HepG2 (cell line): Measurements from ENCODE around the gene RALY. TPM values are rescaled to one million over a fixed set of nuclear protein-coding genes. Genes with fewer than 3 reads are reported as not detected.

ENCODE experiments used
- HOXD1 ChIP-seq: sonication (generic); formaldehyde crosslinking; IDR thresholded peaks from 2 replicates; pipeline ENCODE4 v1.5.0; 2020; ENCODE audit warnings: missing genetic modification reagents
- ONECUT2 ChIP-seq: sonication (generic); formaldehyde crosslinking; IDR thresholded peaks from 2 replicates; pipeline ENCODE4 v1.4.0; 2020; ENCODE audit warnings: missing genetic modification reagents
- TAF15 ChIP-seq: fragments of 200-400 bp; formaldehyde crosslinking; IDR thresholded peaks from one replicate; pipeline ENCODE4 v1.6.1; 2018; ENCODE audit warnings: mild to moderate bottlenecking, low read depth, low read length; ENCODE audit not compliant: poor library complexity, severe bottlenecking
- ZFX ChIP-seq: sonication (generic); formaldehyde crosslinking; IDR thresholded peaks from 2 replicates; pipeline ENCODE4 v1.4.0; 2020; ENCODE audit warnings: mild to moderate bottlenecking, low read depth, missing genetic modification reagents, moderate library complexity
- ZNF431 ChIP-seq: sonication (generic); formaldehyde crosslinking; IDR thresholded peaks from 2 replicates; pipeline ENCODE4 v1.9.0; 2022; ENCODE audit warnings: missing genetic modification reagents, low read depth, mild to moderate bottlenecking, borderline replicate concordance
- ZNF446 ChIP-seq: sonication (generic); formaldehyde crosslinking; IDR thresholded peaks from 2 replicates; pipeline ENCODE4 v1.5.0; 2020; ENCODE audit warnings: mild to moderate bottlenecking, missing genetic modification reagents
- polyA plus RNA-seq, 8 experiments: library from polyadenylated mRNA; depleted of rRNA in 3 of 8; stranded (reverse) in 7 of 8; unstranded in 1 of 8; fragments of >200 nt; fragmentation: Illumina TruSeq in 4 of 8; extraction: Trizol in 4 of 8; gene quantifications; 2 replicates each; pipeline versions ENCODE4 v1.2.1 to v1.2.3, GENCODE V29; 2011 to 2016; ENCODE audit warnings: low read depth in 4 of 8, missing spikeins in 1 of 8, mixed read lengths in 1 of 8; ENCODE audit not compliant: insufficient read depth in 1 of 8
- total RNA-seq, 5 experiments: library from RNA; depleted of rRNA; stranded (reverse); fragments of >200 nt; fragmentation: Illumina TruSeq; extraction: Trizol; gene quantifications; 2 replicates each; pipeline ENCODE4 v1.2.3, GENCODE V29; 2016; ENCODE audit warnings: low read depth in 1 of 5
- TF ChIP-seq, protein P1 (sequence below): sonication (generic); formaldehyde crosslinking; IDR thresholded peaks from 2 replicates; pipeline ENCODE4 v1.4.0; 2020; ENCODE audit warnings: mild to moderate bottlenecking, missing genetic modification reagents, borderline replicate concordance
- TF ChIP-seq, protein P2 (sequence below): sonication (generic); formaldehyde crosslinking; IDR thresholded peaks from 2 replicates; pipeline ENCODE4 v1.4.0; 2020; ENCODE audit warnings: low read depth, mild to moderate bottlenecking, missing genetic modification reagents
- TF ChIP-seq, protein P3 (sequence below): sonication (generic); formaldehyde crosslinking; IDR thresholded peaks from 2 replicates; pipeline ENCODE4 v1.9.0; 2021; ENCODE audit warnings: missing genetic modification reagents, borderline replicate concordance
- TF ChIP-seq, protein P4 (sequence below): fragments of 450-650 bp; IDR thresholded peaks from 2 replicates; pipeline ENCODE4 v1.6.1; 2016
- TF ChIP-seq, protein P5 (sequence below): IDR thresholded peaks from 2 replicates; pipeline ENCODE4 v1.4.0; 2020; ENCODE audit warnings: mild to moderate bottlenecking, missing genetic modification reagents
- TF ChIP-seq, protein P6 (sequence below): sonication (generic); formaldehyde crosslinking; IDR thresholded peaks from 2 replicates; pipeline ENCODE4 v1.5.0; 2020; ENCODE audit warnings: mild to moderate bottlenecking, missing genetic modification reagents
- TF ChIP-seq, protein P7 (sequence below): sonication (generic); formaldehyde crosslinking; IDR thresholded peaks from 2 replicates; pipeline ENCODE4 v1.4.0; 2020; ENCODE audit warnings: missing genetic modification reagents

Gene RALY
- total and polyA plus RNA-seq, 2 of the 13 experiments (the other 11 are each of a cell fraction or from before 2014, with no cell fraction given), result 178 to 186 TPM

DNA sequence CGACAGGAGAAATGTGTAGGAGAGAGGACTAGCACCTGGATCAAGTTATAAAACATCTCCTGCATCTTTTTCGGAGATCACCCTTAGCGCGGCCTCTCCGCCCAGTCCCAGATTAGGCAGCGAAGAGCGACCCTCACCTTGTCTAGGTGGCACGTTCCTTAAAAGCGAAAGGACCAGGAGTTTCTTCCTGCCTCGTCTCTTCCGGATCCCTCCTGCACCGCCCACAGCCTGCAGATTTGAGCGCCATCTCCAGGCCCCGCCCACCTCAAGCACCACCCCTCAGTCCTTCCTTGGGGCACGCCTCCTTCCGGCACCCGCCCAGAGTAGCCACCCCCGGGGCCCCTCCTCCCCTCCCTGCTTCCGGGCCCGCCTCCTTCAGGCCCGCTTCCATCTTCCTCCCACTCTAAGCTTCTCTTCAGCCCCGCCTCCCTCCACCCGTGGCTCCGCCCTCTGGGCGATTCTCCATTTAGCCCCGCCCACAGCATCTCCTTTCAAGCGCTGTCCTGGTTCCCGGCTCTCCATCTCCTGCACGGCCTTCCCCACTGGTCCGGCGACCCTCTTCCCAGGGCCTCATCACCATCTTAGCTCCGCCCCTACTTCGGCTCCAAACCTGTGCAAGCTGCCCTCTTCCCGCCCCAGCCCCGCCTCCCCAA, 662 bp upstream of the RALY start (continued):
- TF ChIP-seq, protein P1, sequence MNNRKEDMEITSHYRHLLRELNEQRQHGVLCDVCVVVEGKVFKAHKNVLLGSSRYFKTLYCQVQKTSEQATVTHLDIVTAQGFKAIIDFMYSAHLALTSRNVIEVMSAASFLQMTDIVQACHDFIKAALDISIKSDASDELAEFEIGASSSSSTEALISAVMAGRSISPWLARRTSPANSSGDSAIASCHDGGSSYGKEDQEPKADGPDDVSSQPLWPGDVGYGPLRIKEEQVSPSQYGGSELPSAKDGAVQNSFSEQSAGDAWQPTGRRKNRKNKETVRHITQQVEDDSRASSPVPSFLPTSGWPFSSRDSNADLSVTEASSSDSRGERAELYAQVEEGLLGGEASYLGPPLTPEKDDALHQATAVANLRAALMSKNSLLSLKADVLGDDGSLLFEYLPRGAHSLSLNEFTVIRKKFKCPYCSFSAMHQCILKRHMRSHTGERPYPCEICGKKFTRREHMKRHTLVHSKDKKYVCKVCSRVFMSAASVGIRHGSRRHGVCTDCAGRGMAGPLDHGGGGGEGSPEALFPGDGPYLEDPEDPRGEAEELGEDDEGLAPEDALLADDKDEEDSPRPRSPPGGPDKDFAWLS, result no peak
- TF ChIP-seq TAF15, result peak; percentile 67
- TF ChIP-seq ONECUT2, result 0 out of 2 replicates have a peak, but pooled peaks have one; percentile 5
- TF ChIP-seq ZNF446 (CRISPR knock-in tag), result 0 out of 2 replicates have a peak, but pooled peaks have one; percentile 3
- TF ChIP-seq HOXD1 (CRISPR knock-in tag), result 0 out of 2 replicates have a peak, but pooled peaks have one; percentile 23
- TF ChIP-seq, protein P2, sequence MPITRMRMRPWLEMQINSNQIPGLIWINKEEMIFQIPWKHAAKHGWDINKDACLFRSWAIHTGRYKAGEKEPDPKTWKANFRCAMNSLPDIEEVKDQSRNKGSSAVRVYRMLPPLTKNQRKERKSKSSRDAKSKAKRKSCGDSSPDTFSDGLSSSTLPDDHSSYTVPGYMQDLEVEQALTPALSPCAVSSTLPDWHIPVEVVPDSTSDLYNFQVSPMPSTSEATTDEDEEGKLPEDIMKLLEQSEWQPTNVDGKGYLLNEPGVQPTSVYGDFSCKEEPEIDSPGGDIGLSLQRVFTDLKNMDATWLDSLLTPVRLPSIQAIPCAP (CRISPR knock-in tag), result peak; percentile 96; the same call in 1 of the 2 replicates
- TF ChIP-seq ZNF431 (CRISPR knock-in tag), result peak; percentile 35; the same call in 1 of the 2 replicates
- TF ChIP-seq ZFX, result peak; percentile 93
- TF ChIP-seq, protein P3, sequence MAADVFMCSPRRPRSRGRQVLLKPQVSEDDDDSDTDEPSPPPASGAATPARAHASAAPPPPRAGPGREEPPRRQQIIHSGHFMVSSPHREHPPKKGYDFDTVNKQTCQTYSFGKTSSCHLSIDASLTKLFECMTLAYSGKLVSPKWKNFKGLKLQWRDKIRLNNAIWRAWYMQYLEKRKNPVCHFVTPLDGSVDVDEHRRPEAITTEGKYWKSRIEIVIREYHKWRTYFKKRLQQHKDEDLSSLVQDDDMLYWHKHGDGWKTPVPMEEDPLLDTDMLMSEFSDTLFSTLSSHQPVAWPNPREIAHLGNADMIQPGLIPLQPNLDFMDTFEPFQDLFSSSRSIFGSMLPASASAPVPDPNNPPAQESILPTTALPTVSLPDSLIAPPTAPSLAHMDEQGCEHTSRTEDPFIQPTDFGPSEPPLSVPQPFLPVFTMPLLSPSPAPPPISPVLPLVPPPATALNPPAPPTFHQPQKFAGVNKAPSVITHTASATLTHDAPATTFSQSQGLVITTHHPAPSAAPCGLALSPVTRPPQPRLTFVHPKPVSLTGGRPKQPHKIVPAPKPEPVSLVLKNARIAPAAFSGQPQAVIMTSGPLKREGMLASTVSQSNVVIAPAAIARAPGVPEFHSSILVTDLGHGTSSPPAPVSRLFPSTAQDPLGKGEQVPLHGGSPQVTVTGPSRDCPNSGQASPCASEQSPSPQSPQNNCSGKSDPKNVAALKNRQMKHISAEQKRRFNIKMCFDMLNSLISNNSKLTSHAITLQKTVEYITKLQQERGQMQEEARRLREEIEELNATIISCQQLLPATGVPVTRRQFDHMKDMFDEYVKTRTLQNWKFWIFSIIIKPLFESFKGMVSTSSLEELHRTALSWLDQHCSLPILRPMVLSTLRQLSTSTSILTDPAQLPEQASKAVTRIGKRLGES (CRISPR knock-in tag), result no peak; the same call in 1 of the 2 replicates
- TF ChIP-seq, protein P4, sequence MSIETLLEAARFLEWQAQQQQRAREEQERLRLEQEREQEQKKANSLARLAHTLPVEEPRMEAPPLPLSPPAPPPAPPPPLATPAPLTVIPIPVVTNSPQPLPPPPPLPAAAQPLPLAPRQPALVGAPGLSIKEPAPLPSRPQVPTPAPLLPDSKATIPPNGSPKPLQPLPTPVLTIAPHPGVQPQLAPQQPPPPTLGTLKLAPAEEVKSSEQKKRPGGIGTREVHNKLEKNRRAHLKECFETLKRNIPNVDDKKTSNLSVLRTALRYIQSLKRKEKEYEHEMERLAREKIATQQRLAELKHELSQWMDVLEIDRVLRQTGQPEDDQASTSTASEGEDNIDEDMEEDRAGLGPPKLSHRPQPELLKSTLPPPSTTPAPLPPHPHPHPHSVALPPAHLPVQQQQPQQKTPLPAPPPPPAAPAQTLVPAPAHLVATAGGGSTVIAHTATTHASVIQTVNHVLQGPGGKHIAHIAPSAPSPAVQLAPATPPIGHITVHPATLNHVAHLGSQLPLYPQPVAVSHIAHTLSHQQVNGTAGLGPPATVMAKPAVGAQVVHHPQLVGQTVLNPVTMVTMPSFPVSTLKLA, result peak; percentile 49
- TF ChIP-seq, protein P5, sequence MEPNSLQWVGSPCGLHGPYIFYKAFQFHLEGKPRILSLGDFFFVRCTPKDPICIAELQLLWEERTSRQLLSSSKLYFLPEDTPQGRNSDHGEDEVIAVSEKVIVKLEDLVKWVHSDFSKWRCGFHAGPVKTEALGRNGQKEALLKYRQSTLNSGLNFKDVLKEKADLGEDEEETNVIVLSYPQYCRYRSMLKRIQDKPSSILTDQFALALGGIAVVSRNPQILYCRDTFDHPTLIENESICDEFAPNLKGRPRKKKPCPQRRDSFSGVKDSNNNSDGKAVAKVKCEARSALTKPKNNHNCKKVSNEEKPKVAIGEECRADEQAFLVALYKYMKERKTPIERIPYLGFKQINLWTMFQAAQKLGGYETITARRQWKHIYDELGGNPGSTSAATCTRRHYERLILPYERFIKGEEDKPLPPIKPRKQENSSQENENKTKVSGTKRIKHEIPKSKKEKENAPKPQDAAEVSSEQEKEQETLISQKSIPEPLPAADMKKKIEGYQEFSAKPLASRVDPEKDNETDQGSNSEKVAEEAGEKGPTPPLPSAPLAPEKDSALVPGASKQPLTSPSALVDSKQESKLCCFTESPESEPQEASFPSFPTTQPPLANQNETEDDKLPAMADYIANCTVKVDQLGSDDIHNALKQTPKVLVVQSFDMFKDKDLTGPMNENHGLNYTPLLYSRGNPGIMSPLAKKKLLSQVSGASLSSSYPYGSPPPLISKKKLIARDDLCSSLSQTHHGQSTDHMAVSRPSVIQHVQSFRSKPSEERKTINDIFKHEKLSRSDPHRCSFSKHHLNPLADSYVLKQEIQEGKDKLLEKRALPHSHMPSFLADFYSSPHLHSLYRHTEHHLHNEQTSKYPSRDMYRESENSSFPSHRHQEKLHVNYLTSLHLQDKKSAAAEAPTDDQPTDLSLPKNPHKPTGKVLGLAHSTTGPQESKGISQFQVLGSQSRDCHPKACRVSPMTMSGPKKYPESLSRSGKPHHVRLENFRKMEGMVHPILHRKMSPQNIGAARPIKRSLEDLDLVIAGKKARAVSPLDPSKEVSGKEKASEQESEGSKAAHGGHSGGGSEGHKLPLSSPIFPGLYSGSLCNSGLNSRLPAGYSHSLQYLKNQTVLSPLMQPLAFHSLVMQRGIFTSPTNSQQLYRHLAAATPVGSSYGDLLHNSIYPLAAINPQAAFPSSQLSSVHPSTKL (CRISPR knock-in tag), result peak; percentile 64; the same call in 1 of the 2 replicates
- TF ChIP-seq, protein P6, sequence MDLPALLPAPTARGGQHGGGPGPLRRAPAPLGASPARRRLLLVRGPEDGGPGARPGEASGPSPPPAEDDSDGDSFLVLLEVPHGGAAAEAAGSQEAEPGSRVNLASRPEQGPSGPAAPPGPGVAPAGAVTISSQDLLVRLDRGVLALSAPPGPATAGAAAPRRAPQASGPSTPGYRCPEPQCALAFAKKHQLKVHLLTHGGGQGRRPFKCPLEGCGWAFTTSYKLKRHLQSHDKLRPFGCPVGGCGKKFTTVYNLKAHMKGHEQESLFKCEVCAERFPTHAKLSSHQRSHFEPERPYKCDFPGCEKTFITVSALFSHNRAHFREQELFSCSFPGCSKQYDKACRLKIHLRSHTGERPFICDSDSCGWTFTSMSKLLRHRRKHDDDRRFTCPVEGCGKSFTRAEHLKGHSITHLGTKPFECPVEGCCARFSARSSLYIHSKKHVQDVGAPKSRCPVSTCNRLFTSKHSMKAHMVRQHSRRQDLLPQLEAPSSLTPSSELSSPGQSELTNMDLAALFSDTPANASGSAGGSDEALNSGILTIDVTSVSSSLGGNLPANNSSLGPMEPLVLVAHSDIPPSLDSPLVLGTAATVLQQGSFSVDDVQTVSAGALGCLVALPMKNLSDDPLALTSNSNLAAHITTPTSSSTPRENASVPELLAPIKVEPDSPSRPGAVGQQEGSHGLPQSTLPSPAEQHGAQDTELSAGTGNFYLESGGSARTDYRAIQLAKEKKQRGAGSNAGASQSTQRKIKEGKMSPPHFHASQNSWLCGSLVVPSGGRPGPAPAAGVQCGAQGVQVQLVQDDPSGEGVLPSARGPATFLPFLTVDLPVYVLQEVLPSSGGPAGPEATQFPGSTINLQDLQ (CRISPR knock-in tag), result no peak
- TF ChIP-seq, protein P7, sequence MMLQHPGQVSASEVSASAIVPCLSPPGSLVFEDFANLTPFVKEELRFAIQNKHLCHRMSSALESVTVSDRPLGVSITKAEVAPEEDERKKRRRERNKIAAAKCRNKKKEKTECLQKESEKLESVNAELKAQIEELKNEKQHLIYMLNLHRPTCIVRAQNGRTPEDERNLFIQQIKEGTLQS (CRISPR knock-in tag), result no peak
